Astrocyte of the cerebellum (primary cell): ENCODE data around the gene NIM1K.
A peak's percentile ranks its signal among the peaks of the same experiment; 100 is the strongest.
"Not testable (repeated sequence)": the region's sequence is repeated elsewhere in the genome, so short reads cannot be mapped to it uniquely, and the experiment has no call there.

Source experiments
- DNase-seq: peaks from one replicate; pipeline ENCODE4 v3.0.0-alpha.2; 2011; ENCODE audit warnings: low read depth
- H3K4me3 ChIP-seq: 2 replicates; pipeline ENCODE4 v1.5.1; 2011; ENCODE audit warnings: mild to moderate bottlenecking, low read depth, low read length, moderate library complexity
- CTCF ChIP-seq: IDR thresholded peaks from 2 replicates; pipeline ENCODE4 v1.5.1; 2012; ENCODE audit warnings: low read length, low read depth, moderate library complexity, mild to moderate bottlenecking; ENCODE audit errors: missing control alignments
- in situ Hi-C: cut with HindIII; loops from 2 replicates; pipeline ENCODE4 v1.10.0; 2017; ENCODE audit warnings: low sequenced_read_pairs

The NIM1K gene

GRCh38 chr5:43182421-43182820 lies 9.6 kb upstream of the NIM1K start:
- no peak for DNase-seq
- no peak overlapping the region for H3K4me3 ChIP-seq
- in situ Hi-C loops: no loop called here
- TF ChIP-seq CTCF: no peak

- DNase-seq, H3K4me3 ChIP-seq, in situ Hi-C loops: not testable (repeated sequence)
These were observed 8.9 kb upstream of the NIM1K start for GRCh38 chr5:43183101-43183500.

- peak; percentile 12 for DNase-seq
- in situ Hi-C loops: no loop called here
- no peak for TF ChIP-seq CTCF
- no peak overlapping the region for H3K4me3 ChIP-seq
These were observed 1.0 kb upstream of the NIM1K start for GRCh38 chr5:43190755-43191603.

GRCh38 chr5:43192558-43193180 lies 644 bp downstream of the NIM1K start:
- H3K4me3 ChIP-seq: peak overlapping the region; percentile 42
- TF ChIP-seq CTCF: no peak
- DNase-seq: no peak
- in situ Hi-C loops: no loop called here

- in situ Hi-C loops: no loop called here
- DNase-seq: peak; percentile 74
- TF ChIP-seq CTCF: no peak
- peak overlapping the region; percentile 42 for H3K4me3 ChIP-seq
These were observed 1.3 kb downstream of the NIM1K start for GRCh38 chr5:43193181-43193893.

GRCh38 chr5:43193894-43194265 lies 1.9 kb downstream of the NIM1K start:
- no peak for TF ChIP-seq CTCF
- no peak for DNase-seq
- H3K4me3 ChIP-seq: peak overlapping the region; percentile 42
- in situ Hi-C loops: no loop called here

GRCh38 chr5:43195670-43196265 lies 3.7 kb downstream of the NIM1K start:
- in situ Hi-C loops: no loop called here
- DNase-seq: no peak
- TF ChIP-seq CTCF: no peak
- no peak overlapping the region for H3K4me3 ChIP-seq
